Muscle of arm (tissue), 12 donors: ENCODE results near the gene WNK2. TPM values are rescaled to one million over a fixed set of nuclear protein-coding genes. Genes with fewer than 3 reads are reported as not detected.
"Not testable (repeated sequence)": the region's sequence is repeated elsewhere in the genome, so short reads cannot be mapped to it uniquely, and the experiment has no call there.

Source experiments
- DNase-seq: peaks from one replicate; pipeline ENCODE4 v3.0.0-alpha.2; 2013
- polyA plus RNA-seq, 12 donors: library from polyadenylated mRNA; unstranded; fragments of 120-200 nt; gene quantifications; one replicate each; pipeline ENCODE4 v1.2.1, GENCODE V29; 2013; ENCODE audit not compliant: insufficient read length in 12 of 12

The WNK2 gene
- polyA plus RNA-seq, 12 donors, result 7.2 to 61.6 (median 13.9) TPM; not detected in 1

DNA sequence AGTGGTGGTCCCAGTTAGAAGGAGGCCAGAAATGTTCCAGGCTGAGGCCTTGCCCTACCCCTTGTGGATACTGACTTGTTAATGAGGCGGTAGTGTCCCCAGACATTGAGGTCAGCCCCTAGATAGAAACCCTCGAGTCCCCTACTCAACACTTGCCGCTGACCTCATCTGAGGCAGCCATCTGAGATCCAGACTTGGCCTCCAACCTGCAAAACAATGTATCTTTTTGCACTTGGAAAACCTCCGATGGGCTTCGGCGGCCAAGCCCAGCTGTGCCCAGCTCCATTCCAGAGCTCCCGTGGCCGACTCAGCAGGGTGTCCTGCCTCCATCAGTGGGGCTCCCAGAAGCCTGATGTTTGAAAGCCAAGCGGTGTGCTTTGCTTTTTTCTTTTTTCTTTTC, 122.1 kb downstream of the WNK2 start:
- no peak for DNase-seq

- no peak for DNase-seq
These were observed 122.7 kb downstream of the WNK2 start for GRCh38 chr9:93306579-93307091.

DNA sequence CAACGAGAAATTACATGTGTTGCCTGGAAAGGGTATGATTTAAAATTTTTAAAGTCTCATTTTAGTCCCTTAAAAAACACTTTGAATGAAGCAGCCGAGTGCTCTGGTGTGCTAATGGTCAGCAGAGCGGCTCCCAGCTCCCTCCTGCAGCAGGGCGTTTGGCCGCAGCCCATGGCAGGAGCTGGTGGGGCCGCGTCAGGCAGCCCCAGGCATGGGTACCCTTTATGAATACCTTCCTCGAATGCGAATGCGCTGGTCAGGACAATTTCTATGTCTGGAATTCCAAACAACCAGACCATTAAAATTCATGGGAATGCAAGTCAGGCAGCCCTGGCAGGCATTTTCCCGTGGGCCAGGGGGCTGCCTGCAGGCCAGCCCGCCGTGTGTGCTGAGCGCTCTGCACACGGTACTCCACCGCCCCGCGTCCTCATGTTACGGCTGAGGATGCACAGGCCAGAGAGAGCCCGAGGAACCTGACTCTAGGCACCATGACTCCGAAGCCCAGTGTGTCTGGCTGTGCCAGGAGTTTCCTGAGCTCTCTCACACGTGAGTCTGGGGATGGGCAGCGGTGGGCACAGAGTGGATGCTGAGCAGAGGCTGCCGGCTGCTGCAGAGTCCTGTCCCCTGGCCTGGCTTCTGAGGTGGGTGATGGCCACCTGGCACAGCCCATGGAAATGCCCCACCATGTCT, 123.7 kb downstream of the WNK2 start:
- no peak for DNase-seq

GRCh38 chr9:93308158-93308602, 124.2 kb downstream of the WNK2 start:
- no peak for DNase-seq

DNA sequence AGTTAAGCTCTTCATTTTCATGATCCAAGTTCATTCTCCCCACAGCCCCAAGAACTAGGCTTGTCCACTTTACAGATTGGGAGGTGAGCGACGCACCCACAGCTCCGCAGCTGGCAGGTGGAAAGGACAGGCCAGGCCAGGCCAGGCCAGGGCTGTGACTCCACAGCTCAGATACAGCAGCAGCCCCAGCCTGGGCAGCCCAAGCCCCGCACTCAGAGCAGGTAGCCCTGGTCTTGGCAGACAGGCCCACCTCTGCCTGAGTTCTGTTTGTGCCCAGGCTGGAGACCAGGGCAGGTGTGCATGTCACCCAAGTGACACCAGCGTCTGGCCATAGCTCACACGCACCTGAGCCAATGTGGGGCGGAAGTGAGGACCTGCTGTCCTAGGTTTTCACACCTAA, 124.7 kb downstream of the WNK2 start:
- DNase-seq, result no peak

DNA sequence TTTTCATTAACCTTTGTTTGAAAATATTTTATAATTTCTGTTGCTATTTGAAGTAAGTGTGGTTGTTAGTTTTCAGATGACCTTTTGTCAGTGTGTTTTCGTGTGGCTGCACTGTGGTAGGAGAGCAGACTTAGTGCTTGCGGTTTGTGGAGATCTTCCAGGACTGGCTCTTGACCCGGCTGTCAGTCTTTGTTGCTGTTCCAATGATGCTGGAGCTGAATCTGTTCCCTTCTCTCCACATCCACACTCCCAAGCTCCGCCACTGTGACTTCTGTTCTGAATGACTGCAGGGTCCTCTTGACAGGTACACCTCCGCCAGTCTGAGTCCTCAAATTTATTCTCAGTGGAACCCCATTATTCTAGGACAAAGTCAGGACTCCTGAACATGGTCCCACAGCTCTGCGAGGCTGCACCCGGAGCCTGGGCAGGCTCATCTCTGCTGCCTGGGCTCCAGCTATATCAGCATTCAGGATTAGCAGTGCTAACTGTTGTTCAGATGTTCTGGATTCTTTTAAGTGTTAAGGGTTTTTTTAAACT, 126.0 kb downstream of the WNK2 start:
- DNase-seq, result no peak

GRCh38 chr9:93315118-93315517, 131.2 kb downstream of the WNK2 start:
- no peak for DNase-seq

- DNase-seq, result no peak
These were observed 132.0 kb downstream of the WNK2 start for GRCh38 chr9:93315960-93316359.

DNA sequence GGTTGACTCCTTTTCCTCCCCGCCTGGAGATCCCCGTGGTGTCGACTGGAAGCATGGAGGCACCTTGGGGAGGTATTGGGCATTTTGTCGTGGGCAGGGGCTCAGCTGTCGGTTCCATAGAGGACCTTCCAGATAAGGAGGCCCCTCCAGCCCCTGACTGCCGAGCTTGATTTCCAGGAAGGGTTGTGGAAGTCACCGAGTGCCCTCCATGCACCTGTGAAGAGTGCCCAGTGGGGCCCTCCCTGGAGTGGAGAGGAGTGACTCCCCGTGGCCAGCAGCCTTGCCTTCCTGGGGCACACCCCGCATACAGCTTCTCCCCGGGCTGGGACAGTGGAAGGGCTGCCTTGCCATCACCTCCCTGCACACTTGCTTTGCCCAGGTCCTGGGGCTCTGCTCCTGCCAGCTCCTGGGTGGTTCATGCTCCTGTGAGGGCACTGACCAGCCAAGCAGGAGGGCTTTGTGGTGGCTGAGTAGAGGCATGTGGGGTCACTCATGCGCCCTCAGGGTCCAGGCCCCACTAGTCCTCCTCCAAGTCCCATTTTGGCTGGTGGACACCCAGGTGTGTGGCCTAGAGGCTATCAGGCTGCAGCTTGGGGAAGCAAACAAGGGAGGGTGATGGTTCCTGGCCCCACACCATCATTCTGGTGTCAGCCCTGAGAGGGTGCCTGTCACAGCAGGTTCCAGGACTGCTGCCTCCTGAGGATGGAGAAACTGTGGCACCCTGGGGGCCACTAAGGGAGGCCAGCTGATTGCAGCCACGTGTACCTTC, 133.0 kb downstream of the WNK2 start:
- DNase-seq, result no peak

- no peak for DNase-seq
These were observed 133.7 kb downstream of the WNK2 start for GRCh38 chr9:93317495-93318094.

DNA sequence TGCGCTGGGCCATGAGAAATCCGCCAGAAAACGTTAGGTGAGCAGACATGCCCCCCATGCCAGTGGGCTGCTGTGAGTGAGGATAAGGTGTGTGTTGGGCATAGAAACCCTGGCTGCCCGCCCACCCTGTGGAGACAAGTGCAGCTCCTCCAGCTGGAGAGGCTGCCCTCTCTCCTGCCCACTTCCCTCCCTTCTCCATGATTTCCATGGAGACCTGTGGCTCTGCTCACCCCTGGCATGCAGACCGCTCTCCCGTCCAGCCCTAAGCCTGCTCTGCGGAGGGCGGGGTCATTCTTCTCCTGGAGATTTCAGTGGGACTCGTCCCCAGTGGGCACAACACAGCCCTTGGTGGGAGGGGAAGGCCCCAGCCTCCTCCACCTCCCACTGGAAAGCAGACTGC, 134.5 kb downstream of the WNK2 start:
- no peak for DNase-seq

DNA sequence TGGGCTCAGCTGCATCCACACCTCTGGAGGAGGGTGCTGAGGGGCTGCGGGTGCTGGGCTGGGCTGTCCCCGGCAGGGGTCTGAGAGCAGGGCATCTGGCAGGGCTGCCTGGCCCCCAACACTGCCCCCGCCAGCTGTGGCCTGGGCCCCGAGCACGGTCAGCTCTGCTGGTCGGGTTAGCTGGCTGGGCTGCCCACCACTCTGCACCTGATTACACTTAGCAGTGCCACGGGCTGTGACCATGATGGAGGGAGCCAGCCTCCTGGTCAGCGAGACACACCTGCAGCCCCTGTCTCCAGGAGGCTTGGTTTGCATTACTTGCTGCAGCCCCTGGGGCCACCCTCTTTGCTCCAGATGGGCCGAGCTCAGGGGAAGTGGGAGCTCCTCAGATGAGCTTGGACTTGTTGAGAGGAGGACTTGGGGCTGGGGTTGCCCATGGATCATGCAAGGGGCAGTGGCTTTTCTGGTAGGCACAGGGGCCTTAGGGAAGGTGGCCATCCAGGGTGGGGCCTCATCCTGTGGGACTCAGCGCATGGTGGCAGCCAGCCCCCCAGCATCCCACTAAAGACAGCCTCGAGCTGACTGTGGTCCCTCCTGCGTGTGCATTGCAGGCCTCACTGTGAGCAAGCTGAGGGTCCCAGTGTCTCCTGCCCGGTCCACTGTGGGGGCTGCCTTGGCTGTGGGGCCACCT, 135.5 kb downstream of the WNK2 start:
- no peak for DNase-seq

GRCh38 chr9:93319992-93320500, 136.1 kb downstream of the WNK2 start:
- DNase-seq, result no peak

DNA sequence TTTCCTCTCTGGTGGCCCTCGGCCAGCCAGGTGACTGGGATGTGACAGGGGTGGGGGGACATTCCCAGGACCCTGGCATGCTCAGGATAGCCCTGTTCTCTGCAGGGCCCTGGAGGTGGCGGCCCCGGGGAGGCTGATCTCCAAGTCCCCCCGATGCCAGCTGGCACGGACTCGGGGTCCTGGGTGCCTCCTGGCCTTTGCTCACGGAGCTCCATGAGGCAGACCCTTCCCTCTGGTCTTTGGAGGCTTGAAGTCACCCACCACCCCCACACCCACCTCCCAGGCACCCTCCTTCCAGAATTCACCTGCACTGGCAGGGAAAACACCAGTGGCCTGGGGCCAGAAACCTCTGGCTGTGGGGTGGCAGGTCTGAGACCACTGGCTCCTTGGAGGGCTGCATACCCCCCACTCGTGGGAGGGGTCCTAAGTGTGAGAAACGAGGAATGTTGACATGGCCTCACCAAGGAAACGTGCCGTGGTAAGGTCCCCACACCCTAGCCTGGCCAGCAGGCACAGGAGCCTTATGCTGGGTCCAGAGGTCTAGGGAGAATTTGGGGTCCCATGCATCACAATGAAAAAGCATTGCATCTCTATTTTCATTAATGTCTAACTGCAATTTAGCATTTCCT, 136.8 kb downstream of the WNK2 start:
- DNase-seq, result no peak

- DNase-seq, result no peak
These were observed 137.3 kb downstream of the WNK2 start for GRCh38 chr9:93321220-93321610.

DNA sequence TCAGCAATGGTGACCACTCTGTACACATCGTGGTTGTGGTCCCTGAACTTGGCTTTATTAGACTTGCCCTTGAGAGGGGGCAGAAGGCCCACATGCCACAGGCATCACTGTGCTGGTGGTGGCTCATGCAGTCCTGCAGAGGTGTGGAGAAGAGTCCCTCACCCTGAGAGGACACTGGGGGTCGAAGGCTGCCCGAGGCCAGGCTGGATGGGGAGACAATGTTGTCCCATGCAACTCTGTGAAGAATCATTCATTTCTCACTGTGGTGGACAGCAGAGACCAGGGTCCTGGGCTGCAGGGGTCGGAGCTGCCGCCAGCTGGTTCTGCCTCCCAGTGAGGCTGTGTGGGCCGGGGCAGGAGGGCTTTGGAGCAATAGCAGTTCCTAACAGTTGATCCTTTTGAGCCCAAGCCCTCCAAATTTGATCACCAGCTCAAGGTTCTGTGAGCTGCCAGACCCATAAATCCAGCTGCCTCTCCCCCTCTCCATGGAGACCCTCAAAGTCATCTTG, 139.6 kb downstream of the WNK2 start:
- DNase-seq, result not testable (repeated sequence)

- no peak for DNase-seq
These were observed 140.4 kb downstream of the WNK2 start for GRCh38 chr9:93324191-93324834.

DNA sequence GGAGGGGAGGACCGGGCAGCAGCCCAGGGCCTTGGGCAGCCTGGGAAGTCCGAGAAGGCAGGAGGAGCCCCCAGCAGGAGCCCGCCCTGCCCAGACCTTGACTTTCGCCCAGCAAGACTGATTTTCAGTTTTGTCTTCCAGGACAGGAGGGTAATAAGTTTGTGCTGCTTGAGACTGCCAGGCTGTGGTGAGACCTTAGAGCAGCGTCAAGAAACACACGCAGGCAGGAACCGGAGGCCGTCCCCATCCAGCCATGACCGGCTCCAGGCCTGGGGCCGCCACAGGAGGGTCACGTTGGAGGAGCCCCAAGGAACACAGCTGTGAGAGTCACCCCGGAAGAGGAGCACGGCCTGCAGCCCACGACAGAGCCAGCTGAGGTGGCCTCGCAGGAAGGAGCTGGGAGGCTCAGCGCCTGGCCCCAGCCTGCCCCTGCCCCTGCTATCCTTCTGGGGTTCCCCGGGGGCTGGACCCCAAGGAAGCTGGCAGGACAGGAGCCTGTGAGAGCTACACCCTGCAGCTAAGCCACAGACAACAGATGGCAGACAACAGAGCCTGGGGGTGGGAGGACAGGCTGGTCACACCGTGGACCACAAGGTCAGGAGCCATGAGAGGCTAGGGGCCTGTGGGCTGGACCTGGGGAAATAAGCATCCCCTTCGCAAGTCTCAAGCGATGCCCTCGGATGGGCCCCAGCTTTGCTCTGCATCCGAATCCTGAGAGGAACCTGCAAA, 141.5 kb downstream of the WNK2 start:
- DNase-seq, result no peak

- DNase-seq, result no peak
These were observed 142.1 kb downstream of the WNK2 start for GRCh38 chr9:93326056-93326455.

GRCh38 chr9:93326654-93327053, 142.7 kb downstream of the WNK2 start:
- no peak for DNase-seq
